ENCODE data around the gene SPHK2. TPM values are rescaled to one million over a fixed set of nuclear protein-coding genes. Genes with fewer than 3 reads are reported as not detected.

Gene SPHK2
- total RNA-seq, 1 experiment from 2014 or later = 26.4 TPM

- Histone ChIP-seq H3K4me3 (ENCODE audit: insufficient read depth, low read depth, low read length) (peak overlapping the region; percentile 67), H3K27me3 (ENCODE audit: control insufficient read depth, insufficient read depth, low read length) (peaks cover 26% of the 10 kb centered on the region), H3K36me3 (replicated peaks; ENCODE audit: control insufficient read depth, insufficient read depth, low read length) (peaks cover 2% of the 10 kb centered on the region)
- peak; percentile 98 for DNase-seq
Measured at GRCh38 chr19:48635263-48635965, 16.1 kb downstream of the SPHK2 start.

GRCh38 chr19:48635966-48636858, 16.9 kb downstream of the SPHK2 start:
- peaks cover 2% of the 10 kb centered on the region for H3K36me3 ChIP-seq (replicated peaks; ENCODE audit: control insufficient read depth, insufficient read depth, low read length)
- H3K4me3 ChIP-seq (ENCODE audit: insufficient read depth, low read depth, low read length) = peak overlapping the region; percentile 67
- peaks cover 26% of the 10 kb centered on the region for H3K27me3 ChIP-seq (ENCODE audit: control insufficient read depth, insufficient read depth, low read length)
- peak; percentile 68 for DNase-seq

- Histone ChIP-seq H3K27me3 (ENCODE audit: control insufficient read depth, insufficient read depth, low read length) (peaks cover 28% of the 10 kb centered on the region), H3K36me3 (replicated peaks; ENCODE audit: control insufficient read depth, insufficient read depth, low read length) (peaks cover 2% of the 10 kb centered on the region), H3K4me3 (ENCODE audit: insufficient read depth, low read depth, low read length) (peak within 1 kb of the TSS; percentile 67)
- DNase-seq = peak; percentile 78
Measured at GRCh38 chr19:48636859-48637448, 17.6 kb downstream of the SPHK2 start, which contains the start of gene DBP. Gene DBP, minus strand, starts transcription at chr19:48637379. Its CDS starts 385 bp downstream, at chr19:48636994.

GRCh38 chr19:48637449-48637947, 18.2 kb downstream of the SPHK2 start:
- H3K4me3 ChIP-seq (ENCODE audit: insufficient read depth, low read depth, low read length) = peak overlapping the region; percentile 67

GRCh38 chr19:48637948-48638830, 18.9 kb downstream of the SPHK2 start:
- H3K36me3 ChIP-seq (replicated peaks; ENCODE audit: control insufficient read depth, insufficient read depth, low read length) = no peaks in the 10 kb centered on the region
- peaks cover 28% of the 10 kb centered on the region for H3K27me3 ChIP-seq (ENCODE audit: control insufficient read depth, insufficient read depth, low read length)
- DNase-seq = peak; percentile 92
- peak overlapping the region; percentile 49 for H3K4me3 ChIP-seq (ENCODE audit: insufficient read depth, low read depth, low read length)

More at GRCh38 chr19:48637449-48637947, 18.2 kb downstream of the SPHK2 start:
- peak; percentile 98 for DNase-seq
- Histone ChIP-seq H3K27me3 (ENCODE audit: control insufficient read depth, insufficient read depth, low read length) (peaks cover 28% of the 10 kb centered on the region), H3K36me3 (replicated peaks; ENCODE audit: control insufficient read depth, insufficient read depth, low read length) (peaks cover 2% of the 10 kb centered on the region)

- DNase-seq = peak; percentile 91
- peaks cover 28% of the 10 kb centered on the region for H3K27me3 ChIP-seq (ENCODE audit: control insufficient read depth, insufficient read depth, low read length)
- peak overlapping the region; percentile 44 for H3K4me3 ChIP-seq (ENCODE audit: insufficient read depth, low read depth, low read length)
- H3K36me3 ChIP-seq (replicated peaks; ENCODE audit: control insufficient read depth, insufficient read depth, low read length) = no peaks in the 10 kb centered on the region
Measured at GRCh38 chr19:48638831-48639381, 19.6 kb downstream of the SPHK2 start.

- peak; percentile 56 for DNase-seq
- peak overlapping the region; percentile 42 for H3K4me3 ChIP-seq (ENCODE audit: insufficient read depth, low read depth, low read length)
Measured at GRCh38 chr19:48639483-48640375, 20.4 kb downstream of the SPHK2 start.

GRCh38 chr19:48641850-48642249, 22.5 kb downstream of the SPHK2 start:
- peaks cover 16% of the 10 kb centered on the region for H3K27me3 ChIP-seq (ENCODE audit: control insufficient read depth, insufficient read depth, low read length)
- no peaks in the 10 kb centered on the region for H3K36me3 ChIP-seq (replicated peaks; ENCODE audit: control insufficient read depth, insufficient read depth, low read length)
- no peak overlapping the region for H3K4me3 ChIP-seq (ENCODE audit: insufficient read depth, low read depth, low read length)
- no peak for DNase-seq

More at GRCh38 chr19:48639483-48640375, 20.4 kb downstream of the SPHK2 start:
- peaks cover 28% of the 10 kb centered on the region for H3K27me3 ChIP-seq (ENCODE audit: control insufficient read depth, insufficient read depth, low read length)
- no peaks in the 10 kb centered on the region for H3K36me3 ChIP-seq (replicated peaks; ENCODE audit: control insufficient read depth, insufficient read depth, low read length)

- Histone ChIP-seq H3K27me3 (ENCODE audit: control insufficient read depth, insufficient read depth, low read length) (peaks cover 13% of the 10 kb centered on the region), H3K36me3 (replicated peaks; ENCODE audit: control insufficient read depth, insufficient read depth, low read length) (no peaks in the 10 kb centered on the region), H3K4me3 (ENCODE audit: insufficient read depth, low read depth, low read length) (no peak overlapping the region)
- no peak for DNase-seq
Measured at GRCh38 chr19:48642862-48643261, 23.6 kb downstream of the SPHK2 start.

GRCh38 chr19:48644355-48644754, 25.0 kb downstream of the SPHK2 start:
- peaks cover 10% of the 10 kb centered on the region for H3K27me3 ChIP-seq (ENCODE audit: control insufficient read depth, insufficient read depth, low read length)
- H3K4me3 ChIP-seq (ENCODE audit: insufficient read depth, low read depth, low read length) = peak overlapping the region; percentile 9; the same call in 1 of the 2 replicates
- DNase-seq = peak; percentile 35
- no peaks in the 10 kb centered on the region for H3K36me3 ChIP-seq (replicated peaks; ENCODE audit: control insufficient read depth, insufficient read depth, low read length)

- peak overlapping the region; percentile 77 for H3K4me3 ChIP-seq (ENCODE audit: insufficient read depth, low read depth, low read length)
- no peaks in the 10 kb centered on the region for H3K36me3 ChIP-seq (replicated peaks; ENCODE audit: control insufficient read depth, insufficient read depth, low read length)
- DNase-seq = peak; percentile 85
- peaks cover 3% of the 10 kb centered on the region; the same call in 1 of the 2 replicates for H3K27me3 ChIP-seq (ENCODE audit: control insufficient read depth, insufficient read depth, low read length)
Measured at GRCh38 chr19:48644839-48645619, 25.7 kb downstream of the SPHK2 start.

- peaks cover 2% of the 10 kb centered on the region; the same call in 1 of the 2 replicates for H3K27me3 ChIP-seq (ENCODE audit: control insufficient read depth, insufficient read depth, low read length)
- H3K4me3 ChIP-seq (ENCODE audit: insufficient read depth, low read depth, low read length) = peak overlapping the region; percentile 77
- H3K36me3 ChIP-seq (replicated peaks; ENCODE audit: control insufficient read depth, insufficient read depth, low read length) = no peaks in the 10 kb centered on the region
- DNase-seq = peak; percentile 75
Measured at GRCh38 chr19:48645620-48646000, 26.3 kb downstream of the SPHK2 start.

Measured in H7 (cell line).